PFSK-1 (cell line): ENCODE results near the gene SYT4.

Source experiments
- POLR2AphosphoS5 ChIP-seq: IDR thresholded peaks from 2 replicates; pipeline ENCODE4 v1.6.1; 2012; ENCODE audit warnings: low read depth, mild to moderate bottlenecking, control low read depth, low read length, moderate library complexity
- REST ChIP-seq, 2 experiments: IDR thresholded peaks; 2 replicates each; pipeline versions ENCODE4 v1.6.1 to v1.8.0; 2011 to 2012; ENCODE audit warnings: low read depth in 2 of 2, low read length in 2 of 2, control low read depth in 1 of 2, inconsistent platforms in 1 of 2, mild to moderate bottlenecking in 1 of 2, moderate library complexity in 1 of 2; ENCODE audit not compliant: insufficient read depth in 1 of 2

- no peak for TF ChIP-seq POLR2AphosphoS5
- TF ChIP-seq REST (IDR thresholded peaks at IDR 0.05; ENCODE audit: insufficient read depth in 1 of 2, low read depth in 2 of 2, low read length in 2 of 2) = no peak
Measured at GRCh38 chr18:43247944-43248343, 29.3 kb downstream of the SYT4 start.
